Amniotic epithelial cell (primary cell): Measurements from ENCODE around the gene EPHA1.
A peak's percentile ranks its signal among the peaks of the same experiment; 100 is the strongest.

Experiments used
- DNase-seq: peaks from one replicate; pipeline ENCODE4 v3.0.0-alpha.2; 2010; ENCODE audit warnings: low read depth

The EPHA1 gene

DNA sequence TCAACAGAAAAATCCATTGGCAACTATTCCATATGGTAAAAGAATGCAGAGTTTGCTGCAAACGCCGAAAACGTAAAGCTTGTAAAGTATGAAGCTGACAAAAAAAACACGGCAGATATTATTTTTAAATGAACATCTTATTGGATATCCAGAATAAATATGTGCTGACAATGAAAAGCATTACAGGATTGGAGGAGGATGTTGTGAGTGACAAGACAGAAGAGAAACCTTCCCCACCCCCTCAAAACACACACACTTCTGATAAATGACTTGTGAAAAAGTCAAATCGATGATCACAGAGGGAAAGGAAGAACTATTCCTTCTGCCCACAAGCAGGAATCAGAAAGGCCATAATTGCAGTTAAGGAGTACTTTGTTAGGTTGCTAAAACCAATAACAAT lies 60.7 kb downstream of the EPHA1 start:
- DNase-seq: no peak

- DNase-seq: no peak
These were observed 62.6 kb downstream of the EPHA1 start for GRCh38 chr7:143346018-143346417.

GRCh38 chr7:143345428-143345900 lies 63.2 kb downstream of the EPHA1 start:
- DNase-seq: peak; percentile 13

- no peak for DNase-seq
These were observed 65.1 kb downstream of the EPHA1 start for GRCh38 chr7:143343596-143343995.

DNA sequence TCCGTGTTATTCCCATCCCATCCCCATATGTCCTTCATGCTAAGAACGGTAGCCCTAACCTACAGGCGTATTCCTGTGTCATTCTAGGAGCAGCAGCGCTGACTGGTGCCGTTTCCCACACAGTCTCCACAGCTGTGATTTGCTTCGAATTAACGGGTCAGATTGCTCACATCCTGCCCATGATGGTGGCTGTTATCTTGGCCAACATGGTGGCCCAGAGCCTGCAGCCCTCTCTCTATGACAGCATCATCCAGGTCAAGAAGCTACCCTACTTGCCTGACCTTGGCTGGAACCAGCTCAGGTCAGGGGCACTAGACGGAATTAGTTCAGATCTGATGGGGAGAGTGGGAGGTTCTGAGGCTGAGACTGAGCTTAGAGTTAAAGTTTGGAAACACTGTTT lies 66.8 kb downstream of the EPHA1 start:
- DNase-seq: no peak
